Fibroblast of pulmonary artery (primary cell): ENCODE data around the gene WFS1.

Source experiments
- DNase-seq: peaks from one replicate; pipeline ENCODE4 v3.0.0-alpha.2; 2010; ENCODE audit warnings: low read depth
- H3K4me3 ChIP-seq: replicated peaks from 2 replicates; pipeline ENCODE4 v1.5.1; 2011; ENCODE audit warnings: low read depth, mild to moderate bottlenecking, control low read depth, low read length, moderate library complexity
- CTCF ChIP-seq: IDR thresholded peaks from 2 replicates; pipeline ENCODE4 v1.5.1; 2011; ENCODE audit warnings: mild to moderate bottlenecking, control low read depth, low read length, inconsistent platforms; ENCODE audit errors: missing control alignments

Gene WFS1

DNA sequence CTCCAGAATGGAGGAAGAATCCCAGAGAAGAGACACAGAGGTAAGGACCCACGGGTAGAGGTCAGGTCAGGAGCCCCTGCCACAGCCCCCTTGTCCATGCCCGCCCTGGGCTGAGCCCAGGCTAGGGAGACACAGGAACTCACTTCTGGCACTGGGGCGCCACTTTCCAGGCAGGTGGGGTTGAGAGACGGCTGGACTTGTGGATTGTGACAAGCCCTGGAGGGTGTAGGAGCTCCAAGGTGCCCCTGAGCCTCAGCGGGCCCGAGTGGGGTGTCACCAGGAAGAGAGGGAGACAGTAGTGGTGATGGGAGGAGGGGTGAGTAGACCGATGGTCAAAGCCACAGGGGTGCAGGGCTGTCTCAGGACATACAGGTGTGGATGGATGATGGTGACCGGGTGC is 58.9 kb downstream of the WFS1 start:
- no peak overlapping the region for H3K4me3 ChIP-seq
- no peak for DNase-seq
- TF ChIP-seq CTCF, result no peak

DNA sequence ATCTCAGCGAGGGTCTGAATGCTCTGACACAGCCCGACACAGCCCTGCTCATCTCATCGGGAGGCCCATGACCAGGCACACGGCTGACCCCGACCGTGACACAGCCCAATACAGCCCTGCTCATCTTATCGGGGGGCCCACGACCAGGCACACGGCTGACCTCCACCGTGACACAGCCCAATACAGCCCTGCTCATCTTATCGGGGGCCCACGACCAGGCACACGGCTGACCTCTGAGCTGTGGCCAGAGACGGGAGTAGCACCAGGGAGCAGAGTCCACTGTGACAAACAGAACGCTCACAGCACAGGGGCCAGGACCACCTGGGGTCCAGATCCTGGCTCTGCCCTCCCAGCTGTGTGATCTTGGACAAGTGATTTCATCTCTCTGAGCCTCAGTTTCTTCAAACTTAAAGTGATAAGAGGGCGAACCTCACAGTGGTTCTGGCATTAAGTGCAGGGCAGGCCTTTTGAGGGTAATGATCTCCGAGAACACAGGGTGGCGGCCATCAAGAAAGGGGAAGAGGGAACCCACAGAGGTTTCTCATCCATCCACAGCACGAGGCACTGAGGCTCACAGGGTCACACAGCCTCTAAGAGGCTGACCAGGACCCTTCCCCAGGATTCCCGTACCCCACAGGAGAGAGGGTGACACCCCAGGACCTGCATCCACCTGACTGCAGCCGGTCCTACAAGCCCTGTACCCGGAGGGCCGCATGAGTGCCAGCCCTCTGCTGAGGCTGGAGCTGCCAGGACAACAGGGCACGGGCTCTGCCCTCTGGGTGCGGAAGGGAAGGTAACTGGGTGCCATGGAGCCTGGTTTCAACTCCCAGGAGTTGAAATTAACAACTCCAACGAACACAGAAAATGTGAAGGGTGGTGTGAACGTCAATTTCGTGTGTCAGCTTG is 60.1 kb downstream of the WFS1 start:
- DNase-seq, result no peak
- no peak for TF ChIP-seq CTCF
- H3K4me3 ChIP-seq, result no peak overlapping the region

- DNase-seq, result no peak
- no peak for TF ChIP-seq CTCF
- no peak overlapping the region for H3K4me3 ChIP-seq
These were observed 60.7 kb downstream of the WFS1 start for GRCh38 chr4:6330384-6330767.

- peak; percentile 33 for DNase-seq
- TF ChIP-seq CTCF, result peak; percentile 69
- H3K4me3 ChIP-seq, result no peak overlapping the region
These were observed 61.4 kb downstream of the WFS1 start for GRCh38 chr4:6331018-6331417.

- no peak for DNase-seq
- no peak overlapping the region for H3K4me3 ChIP-seq
- no peak for TF ChIP-seq CTCF
These were observed 61.8 kb downstream of the WFS1 start for GRCh38 chr4:6331468-6331867.

DNA sequence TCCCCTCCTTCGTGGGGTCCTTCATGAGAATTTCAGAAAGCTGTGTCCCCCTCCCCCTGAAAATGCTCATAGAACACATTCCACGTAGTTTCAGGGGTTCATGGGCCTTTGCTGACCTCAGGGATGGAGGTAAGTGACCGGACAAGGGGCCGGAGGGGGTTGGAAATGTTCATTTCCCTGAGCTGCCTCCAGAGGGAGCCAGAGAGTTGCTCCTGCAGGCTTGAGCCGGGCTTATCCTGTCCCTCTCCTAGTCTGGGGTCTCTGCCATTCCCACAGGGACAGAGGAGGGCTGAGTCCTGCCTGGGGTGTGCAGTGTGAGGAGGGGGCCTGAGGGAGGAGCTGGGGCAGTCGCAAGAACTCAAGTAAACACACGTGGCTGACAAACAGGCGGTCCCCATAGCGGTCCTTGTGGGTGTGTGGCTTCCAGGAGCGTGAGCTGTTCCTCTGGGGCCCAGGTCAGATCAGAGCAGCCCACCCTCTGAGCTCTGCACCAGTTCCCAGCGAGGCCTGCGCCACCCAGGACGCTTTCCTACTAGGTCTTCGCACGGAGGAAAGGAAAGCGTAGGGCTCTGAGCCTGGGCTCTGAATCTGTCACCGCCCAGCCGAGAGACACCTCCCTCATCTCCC is 62.5 kb downstream of the WFS1 start:
- DNase-seq, result peak; percentile 37
- peak; percentile 85 for TF ChIP-seq CTCF
- H3K4me3 ChIP-seq, result no peak overlapping the region
